ENCODE measurements around the gene CTTNBP2.

DNA sequence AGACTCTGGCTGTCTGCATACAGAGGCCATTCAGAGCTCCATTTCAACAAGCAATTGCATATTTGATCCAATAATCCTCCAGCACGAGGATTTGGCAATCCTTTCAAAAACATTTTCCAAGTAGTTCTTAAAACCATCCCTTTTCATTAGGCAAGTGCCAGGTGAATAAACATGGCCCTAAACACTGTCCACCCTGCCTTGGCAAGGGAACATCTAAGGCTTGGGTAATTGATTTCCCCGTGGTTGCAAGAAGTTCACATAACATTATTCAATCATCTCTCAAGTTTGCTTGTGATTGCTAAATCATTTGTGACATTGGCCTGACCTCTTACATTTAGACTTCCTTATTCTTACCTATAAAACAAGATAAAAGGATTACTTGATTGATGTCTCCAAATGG is 175.2 kb downstream of the CTTNBP2 start:
- TF ChIP-seq POLR2A (IDR thresholded peaks at IDR 0.05) = no peak
- TF ChIP-seq, protein P1, sequence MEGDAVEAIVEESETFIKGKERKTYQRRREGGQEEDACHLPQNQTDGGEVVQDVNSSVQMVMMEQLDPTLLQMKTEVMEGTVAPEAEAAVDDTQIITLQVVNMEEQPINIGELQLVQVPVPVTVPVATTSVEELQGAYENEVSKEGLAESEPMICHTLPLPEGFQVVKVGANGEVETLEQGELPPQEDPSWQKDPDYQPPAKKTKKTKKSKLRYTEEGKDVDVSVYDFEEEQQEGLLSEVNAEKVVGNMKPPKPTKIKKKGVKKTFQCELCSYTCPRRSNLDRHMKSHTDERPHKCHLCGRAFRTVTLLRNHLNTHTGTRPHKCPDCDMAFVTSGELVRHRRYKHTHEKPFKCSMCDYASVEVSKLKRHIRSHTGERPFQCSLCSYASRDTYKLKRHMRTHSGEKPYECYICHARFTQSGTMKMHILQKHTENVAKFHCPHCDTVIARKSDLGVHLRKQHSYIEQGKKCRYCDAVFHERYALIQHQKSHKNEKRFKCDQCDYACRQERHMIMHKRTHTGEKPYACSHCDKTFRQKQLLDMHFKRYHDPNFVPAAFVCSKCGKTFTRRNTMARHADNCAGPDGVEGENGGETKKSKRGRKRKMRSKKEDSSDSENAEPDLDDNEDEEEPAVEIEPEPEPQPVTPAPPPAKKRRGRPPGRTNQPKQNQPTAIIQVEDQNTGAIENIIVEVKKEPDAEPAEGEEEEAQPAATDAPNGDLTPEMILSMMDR (IDR thresholded peaks at IDR 0.05) = no peak
- TF ChIP-seq POLR2AphosphoS5 (IDR thresholded peaks at IDR 0.05; ENCODE audit: insufficient read depth in 1 of 2, low read depth in 1 of 2) = no peak
